ENCODE results near the gene RAET1L.
"Not testable (repeated sequence)": the region's sequence is repeated elsewhere in the genome, so short reads cannot be mapped to it uniquely, and the experiment has no call there.

The RAET1L gene

GRCh38 chr6:149978610-149979009, 46.7 kb downstream of the RAET1L start:
- TF ChIP-seq, protein P1, sequence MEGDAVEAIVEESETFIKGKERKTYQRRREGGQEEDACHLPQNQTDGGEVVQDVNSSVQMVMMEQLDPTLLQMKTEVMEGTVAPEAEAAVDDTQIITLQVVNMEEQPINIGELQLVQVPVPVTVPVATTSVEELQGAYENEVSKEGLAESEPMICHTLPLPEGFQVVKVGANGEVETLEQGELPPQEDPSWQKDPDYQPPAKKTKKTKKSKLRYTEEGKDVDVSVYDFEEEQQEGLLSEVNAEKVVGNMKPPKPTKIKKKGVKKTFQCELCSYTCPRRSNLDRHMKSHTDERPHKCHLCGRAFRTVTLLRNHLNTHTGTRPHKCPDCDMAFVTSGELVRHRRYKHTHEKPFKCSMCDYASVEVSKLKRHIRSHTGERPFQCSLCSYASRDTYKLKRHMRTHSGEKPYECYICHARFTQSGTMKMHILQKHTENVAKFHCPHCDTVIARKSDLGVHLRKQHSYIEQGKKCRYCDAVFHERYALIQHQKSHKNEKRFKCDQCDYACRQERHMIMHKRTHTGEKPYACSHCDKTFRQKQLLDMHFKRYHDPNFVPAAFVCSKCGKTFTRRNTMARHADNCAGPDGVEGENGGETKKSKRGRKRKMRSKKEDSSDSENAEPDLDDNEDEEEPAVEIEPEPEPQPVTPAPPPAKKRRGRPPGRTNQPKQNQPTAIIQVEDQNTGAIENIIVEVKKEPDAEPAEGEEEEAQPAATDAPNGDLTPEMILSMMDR (conservative IDR thresholded peaks at IDR 0.05; ENCODE audit: control insufficient read depth, insufficient read depth, low read depth, low read length): no peak
- DNase-seq (ENCODE audit: low read depth): no peak
- H3K4me3 ChIP-seq (ENCODE audit: control insufficient read depth, low read depth, low read length): no peak overlapping the region

DNA sequence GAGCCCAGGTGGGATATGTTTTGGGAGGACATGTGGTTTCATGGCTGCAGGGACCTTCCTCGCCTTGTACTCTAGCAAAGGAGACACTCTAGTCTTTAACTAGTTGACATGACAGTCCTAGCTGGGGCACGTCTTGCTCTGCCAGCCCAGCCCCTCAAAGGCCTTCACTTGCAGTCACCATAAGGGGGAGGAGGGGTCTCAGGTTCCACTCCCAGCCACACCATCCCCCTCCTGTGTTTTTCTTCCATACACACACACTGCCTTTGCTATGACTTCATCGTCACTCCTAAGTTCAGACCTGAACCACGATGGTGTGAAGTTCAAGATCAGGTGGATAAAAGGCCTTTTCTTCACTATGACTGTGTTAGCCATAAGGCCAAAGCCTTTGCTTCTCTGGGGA, 48.1 kb downstream of the RAET1L start:
- H3K4me3 ChIP-seq (ENCODE audit: control insufficient read depth, low read depth, low read length): no peak overlapping the region
- DNase-seq (ENCODE audit: low read depth): no peak
- TF ChIP-seq, protein P1 (conservative IDR thresholded peaks at IDR 0.05; ENCODE audit: control insufficient read depth, insufficient read depth, low read depth, low read length): no peak

GRCh38 chr6:149975400-149975799, 49.9 kb downstream of the RAET1L start:
- no peak for DNase-seq (ENCODE audit: low read depth)
- TF ChIP-seq, protein P1 (conservative IDR thresholded peaks at IDR 0.05; ENCODE audit: control insufficient read depth, insufficient read depth, low read depth, low read length): no peak
- no peak overlapping the region for H3K4me3 ChIP-seq (ENCODE audit: control insufficient read depth, low read depth, low read length)

DNA sequence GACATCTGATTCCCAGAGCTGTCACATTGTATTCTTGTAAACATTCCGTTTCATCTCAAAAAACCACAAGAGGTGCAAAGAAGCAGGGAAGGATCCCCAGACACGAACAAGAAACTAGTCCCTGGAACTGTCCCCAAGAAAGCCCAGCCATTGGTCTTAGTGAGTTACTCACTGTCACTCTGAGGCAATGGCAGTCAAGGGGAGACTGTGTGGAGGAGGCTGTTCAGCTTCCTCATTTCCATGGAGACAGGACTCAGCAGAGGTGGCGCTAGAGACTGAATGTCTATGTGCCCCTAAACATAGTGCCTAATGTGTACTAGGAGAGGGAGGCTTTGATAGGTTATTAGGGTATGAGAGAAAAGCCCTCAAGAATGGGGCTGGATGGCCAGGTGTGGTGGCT, 50.5 kb downstream of the RAET1L start:
- H3K4me3 ChIP-seq (ENCODE audit: control insufficient read depth, low read depth, low read length): no peak overlapping the region
- DNase-seq (ENCODE audit: low read depth): no peak
- TF ChIP-seq, protein P1 (conservative IDR thresholded peaks at IDR 0.05; ENCODE audit: control insufficient read depth, insufficient read depth, low read depth, low read length): no peak

DNA sequence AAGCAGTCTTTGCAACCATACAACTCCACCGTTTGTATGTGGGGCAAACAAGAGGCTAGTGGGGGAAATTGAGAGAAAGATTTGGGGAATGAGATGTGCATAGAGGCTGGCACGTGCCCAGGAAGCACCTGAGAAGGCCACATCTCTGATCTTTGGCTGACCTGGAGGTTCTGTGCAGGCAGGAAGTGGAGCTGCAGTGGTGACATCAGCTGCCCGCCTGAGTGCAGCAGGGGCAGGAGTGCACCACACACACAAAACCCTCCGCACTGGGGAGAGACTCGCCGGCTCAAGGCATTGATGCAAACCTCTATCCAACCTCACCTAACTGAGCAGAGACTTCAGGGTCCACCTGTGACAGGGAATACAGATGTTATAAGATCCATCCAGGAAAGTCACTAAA, 50.9 kb downstream of the RAET1L start:
- DNase-seq (ENCODE audit: low read depth); H3K4me3 ChIP-seq (ENCODE audit: control insufficient read depth, low read depth, low read length): not testable (repeated sequence)

- TF ChIP-seq, protein P1 (conservative IDR thresholded peaks at IDR 0.05; ENCODE audit: control insufficient read depth, insufficient read depth, low read depth, low read length): no peak
- no peak overlapping the region for H3K4me3 ChIP-seq (ENCODE audit: control insufficient read depth, low read depth, low read length)
- no peak for DNase-seq (ENCODE audit: low read depth)
Observed at GRCh38 chr6:149969635-149970034, 55.7 kb downstream of the RAET1L start.

DNA sequence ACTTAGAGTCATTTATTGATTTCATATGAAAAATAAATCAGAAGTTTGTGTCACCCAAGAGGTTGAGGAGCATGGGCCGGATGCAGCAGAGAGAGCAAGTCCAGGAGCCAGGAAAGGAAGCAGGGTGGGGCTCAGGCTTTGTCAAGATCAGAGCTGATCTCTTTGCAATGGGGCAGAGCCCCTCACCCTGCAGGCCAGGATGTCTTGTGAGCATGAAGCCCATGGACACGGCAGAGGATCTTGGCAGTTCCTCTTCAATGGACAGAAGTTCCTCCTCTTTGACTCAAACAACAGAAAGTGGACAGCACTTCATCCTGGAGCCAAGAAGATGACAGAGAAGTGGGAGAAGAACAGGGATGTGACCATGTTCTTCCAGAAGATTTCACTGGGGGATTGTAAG, 56.4 kb downstream of the RAET1L start:
- DNase-seq (ENCODE audit: low read depth); H3K4me3 ChIP-seq (ENCODE audit: control insufficient read depth, low read depth, low read length): not testable (repeated sequence)
